Activated gamma-delta T cell treated with anti-CD3 and anti-CD28 coated beads, Interleukin-2, amount 50 U/mL, for 16 hours (primary cell): ENCODE measurements around the gene CADPS.

Experiments used
- DNase-seq: peaks from one replicate; pipeline ENCODE4 v3.0.0-alpha.2; 2020; ENCODE audit warnings: low read depth

The CADPS gene

GRCh38 chr3:62421207-62421606 lies 454.0 kb downstream of the CADPS start:
- no peak for DNase-seq

DNA sequence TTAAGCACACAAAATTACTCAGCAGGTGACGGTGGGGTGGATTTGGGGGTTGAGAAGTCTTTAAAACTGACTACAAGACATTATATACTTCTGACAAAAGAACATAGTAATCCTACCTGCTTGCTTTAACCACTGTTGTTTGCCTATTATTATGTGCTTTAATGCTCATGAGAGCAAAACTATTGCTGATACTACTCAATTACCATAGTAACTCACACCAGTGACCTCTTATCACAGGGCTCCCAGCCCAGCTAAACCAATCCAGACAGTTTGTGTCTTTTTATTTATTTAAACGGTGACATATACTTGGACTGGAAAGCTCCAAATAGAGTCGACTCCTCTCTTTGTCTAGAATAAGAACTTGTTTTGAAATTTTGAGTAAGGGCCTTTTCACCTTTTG lies 459.1 kb downstream of the CADPS start:
- no peak for DNase-seq

GRCh38 chr3:62415312-62415801 lies 459.9 kb downstream of the CADPS start:
- DNase-seq = no peak

GRCh38 chr3:62414786-62415185 lies 460.4 kb downstream of the CADPS start:
- no peak for DNase-seq

DNA sequence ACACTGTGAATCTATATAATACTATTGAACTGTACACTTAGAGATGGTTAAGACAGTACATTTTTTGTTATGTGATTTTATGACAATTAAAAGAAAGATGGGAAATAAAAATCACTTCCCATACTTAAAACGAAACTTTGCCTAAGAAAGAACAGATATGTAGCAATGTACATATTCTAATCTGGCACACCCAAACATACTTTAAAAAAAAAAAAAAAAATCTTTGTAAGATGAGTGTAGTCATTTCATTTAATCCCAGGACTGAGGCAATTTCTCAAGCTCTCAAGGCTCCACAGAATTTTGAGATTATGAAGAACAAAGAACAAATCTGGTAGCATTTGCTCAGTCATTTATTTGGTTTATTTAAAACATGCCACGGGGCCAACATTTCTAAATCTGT lies 461.5 kb downstream of the CADPS start:
- no peak for DNase-seq

DNA sequence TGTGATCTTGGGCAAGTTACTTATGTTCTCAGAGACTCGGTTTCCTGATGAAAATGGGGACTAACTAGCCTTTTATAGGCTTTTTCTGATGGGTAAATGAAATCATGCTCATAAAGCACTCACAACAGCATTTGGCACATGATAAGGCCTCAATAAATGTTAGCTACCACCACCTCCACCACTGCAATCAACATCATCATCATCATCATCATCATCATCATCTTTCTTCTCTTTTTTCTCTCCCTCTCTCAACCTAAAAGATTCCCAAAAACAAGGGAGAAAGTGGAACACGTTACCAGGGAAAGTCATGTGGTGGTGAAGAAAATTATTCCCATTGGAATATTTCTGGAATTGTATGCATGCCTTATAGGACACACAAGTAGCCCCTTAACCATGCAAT lies 468.3 kb downstream of the CADPS start:
- no peak for DNase-seq

- DNase-seq = no peak
Measured at GRCh38 chr3:62405566-62405965, 469.6 kb downstream of the CADPS start.

- no peak for DNase-seq
Measured at GRCh38 chr3:62405135-62405534, 470.1 kb downstream of the CADPS start.

- no peak for DNase-seq
Measured at GRCh38 chr3:62404321-62404720, 470.9 kb downstream of the CADPS start.

GRCh38 chr3:62403765-62404164 lies 471.5 kb downstream of the CADPS start:
- DNase-seq = no peak

- DNase-seq = no peak
Measured at GRCh38 chr3:62392626-62393292, 482.5 kb downstream of the CADPS start.

- no peak for DNase-seq
Measured at GRCh38 chr3:62387251-62387650, 488.0 kb downstream of the CADPS start.

- no peak for DNase-seq
Measured at GRCh38 chr3:62379321-62379798, 495.9 kb downstream of the CADPS start.

- DNase-seq = no peak
Measured at GRCh38 chr3:62378921-62379320, 496.3 kb downstream of the CADPS start.

- DNase-seq = no peak
Measured at GRCh38 chr3:62378311-62378789, 496.9 kb downstream of the CADPS start.

DNA sequence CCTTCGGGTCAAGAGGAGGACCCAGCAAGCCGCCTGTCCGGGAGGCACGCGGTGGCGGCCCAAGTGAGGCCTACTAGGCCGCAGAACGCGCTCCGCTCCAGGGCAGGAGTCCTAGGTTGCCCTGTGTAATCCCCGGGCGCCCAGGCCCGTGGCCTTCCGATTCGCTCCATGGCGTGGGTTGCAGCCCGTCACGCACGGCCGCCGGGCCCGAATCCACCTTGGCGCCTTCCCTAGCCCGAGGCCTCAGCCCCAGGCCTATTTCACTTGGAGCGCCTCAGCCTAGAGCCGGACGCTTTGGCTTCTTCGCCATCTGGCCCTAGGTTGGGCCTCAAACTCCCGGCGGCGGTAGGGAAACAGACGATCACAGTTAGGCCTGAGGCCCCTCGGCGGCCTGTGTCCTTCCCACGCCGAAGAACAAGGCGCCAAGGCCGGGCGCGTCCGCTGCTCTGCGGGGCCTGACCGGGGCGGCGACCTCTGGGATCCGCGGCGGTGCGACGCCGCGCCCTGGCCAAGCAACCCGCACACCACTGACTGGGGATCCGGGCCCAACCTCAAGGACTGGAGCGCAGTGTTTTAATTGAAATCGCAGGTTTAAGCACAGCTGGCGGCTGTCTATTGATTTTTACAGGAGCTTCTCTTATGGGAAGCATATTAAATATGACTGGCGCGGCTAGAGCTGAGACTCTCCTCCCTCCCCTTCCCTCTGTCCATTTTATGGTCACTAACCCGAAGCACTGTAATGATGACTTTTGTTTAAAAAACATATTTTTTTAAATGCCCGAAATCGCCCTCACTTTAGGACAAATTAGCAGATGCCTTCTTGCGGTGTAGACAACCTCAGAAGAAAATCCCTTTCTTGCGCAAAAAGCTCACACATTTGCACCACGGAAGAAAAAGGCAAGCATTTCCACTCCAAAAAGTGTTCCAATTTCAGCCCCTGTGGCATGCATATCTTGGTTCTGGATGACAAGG lies 498.0 kb downstream of the CADPS start:
- DNase-seq = no peak

GRCh38 chr3:62376454-62376720 lies 498.8 kb downstream of the CADPS start:
- no peak for DNase-seq

GRCh38 chr3:62375655-62376453 lies 499.4 kb downstream of the CADPS start:
- no peak for DNase-seq

DNA sequence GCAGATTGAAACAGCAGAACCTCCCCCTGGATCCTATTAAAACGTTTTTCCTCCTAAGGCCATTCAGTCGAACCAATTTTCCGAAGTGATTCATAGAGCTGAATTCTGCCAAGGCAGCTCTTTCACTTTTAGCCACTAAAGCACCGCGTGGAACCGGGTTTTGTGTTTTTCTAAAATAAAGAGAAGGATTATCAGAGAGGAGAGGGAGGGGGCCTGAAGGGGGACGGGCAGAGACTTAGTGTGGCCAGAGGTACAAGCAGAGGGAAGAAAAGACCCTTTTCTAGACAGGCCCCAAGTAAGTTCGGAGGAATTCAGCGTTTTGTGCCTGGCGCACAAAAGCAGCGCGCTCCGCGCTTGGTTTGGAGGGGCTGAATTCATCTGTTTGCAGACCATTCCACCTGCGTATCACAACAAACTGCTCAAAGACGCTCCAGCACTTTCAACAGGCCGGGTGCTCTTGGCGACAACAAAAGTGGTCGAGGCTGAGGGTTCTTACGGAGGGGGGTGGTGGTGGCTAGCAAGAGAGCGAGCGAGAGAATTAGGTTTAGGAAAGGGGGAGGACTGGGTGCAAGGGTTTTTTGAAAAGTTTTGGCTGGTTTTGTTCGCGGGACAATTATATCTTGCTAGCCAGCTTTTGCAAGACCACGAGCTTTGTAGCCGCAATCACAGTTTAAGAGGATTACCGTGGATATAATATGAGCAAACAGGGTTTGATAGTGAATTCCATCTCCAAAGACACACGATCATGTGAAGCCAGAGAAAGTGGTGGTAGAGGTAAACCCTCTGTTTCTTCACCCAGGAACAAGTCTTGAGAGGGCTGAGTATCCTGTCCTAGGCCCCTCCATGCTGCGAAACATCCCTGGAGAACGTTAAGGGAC lies 500.6 kb downstream of the CADPS start:
- no peak for DNase-seq

- DNase-seq = no peak
Measured at GRCh38 chr3:62373714-62374333, 501.4 kb downstream of the CADPS start.

- no peak for DNase-seq
Measured at GRCh38 chr3:62373215-62373614, 502.0 kb downstream of the CADPS start, which contains the start of gene FEZF2. FEZF2 (minus strand) TSS chr3:62373550; CDS start chr3:62372868, 682 bp downstream.
